Measurements from ENCODE around the gene ST14.

ST14 gene

GRCh38 chr11:130114726-130115125 lies 44.9 kb upstream of the ST14 start:
- no peak for TF ChIP-seq SIN3A (IDR thresholded peaks at IDR 0.05; ENCODE audit: borderline replicate concordance, insufficient read depth, low read length)
- TF ChIP-seq TAF1 (IDR thresholded peaks at IDR 0.05; ENCODE audit: borderline replicate concordance, insufficient read depth, low read length): no peak
- TF ChIP-seq POLR2AphosphoS5 (IDR thresholded peaks at IDR 0.05; ENCODE audit: low read depth, low read length): no peak

GRCh38 chr11:130115218-130115617 lies 44.4 kb upstream of the ST14 start:
- no peak for TF ChIP-seq FOXP2 (optimal IDR thresholded peaks at IDR 0.05; ENCODE audit: borderline replicate concordance, extremely low read depth, extremely low read length, insufficient read depth)
- no peak for TF ChIP-seq SIN3A (IDR thresholded peaks at IDR 0.05; ENCODE audit: borderline replicate concordance, insufficient read depth, low read length)
- no peak for TF ChIP-seq TAF1 (IDR thresholded peaks at IDR 0.05; ENCODE audit: borderline replicate concordance, insufficient read depth, low read length)
- TF ChIP-seq POLR2AphosphoS5 (IDR thresholded peaks at IDR 0.05; ENCODE audit: low read depth, low read length): no peak
- TF ChIP-seq REST (IDR thresholded peaks at IDR 0.05; ENCODE audit: insufficient read depth in 1 of 2, low read depth in 2 of 2, low read length in 2 of 2): no peak

GRCh38 chr11:130118165-130118564 lies 41.4 kb upstream of the ST14 start:
- no peak for TF ChIP-seq SIN3A (IDR thresholded peaks at IDR 0.05; ENCODE audit: borderline replicate concordance, insufficient read depth, low read length)
- no peak for TF ChIP-seq POLR2AphosphoS5 (IDR thresholded peaks at IDR 0.05; ENCODE audit: low read depth, low read length)
- no peak for TF ChIP-seq REST (IDR thresholded peaks at IDR 0.05; ENCODE audit: insufficient read depth in 1 of 2, low read depth in 2 of 2, low read length in 2 of 2)
- TF ChIP-seq FOXP2 (optimal IDR thresholded peaks at IDR 0.05; ENCODE audit: borderline replicate concordance, extremely low read depth, extremely low read length, insufficient read depth): no peak
- no peak for TF ChIP-seq TAF1 (IDR thresholded peaks at IDR 0.05; ENCODE audit: borderline replicate concordance, insufficient read depth, low read length)

GRCh38 chr11:130118636-130119387 lies 40.8 kb upstream of the ST14 start:
- TF ChIP-seq REST (IDR thresholded peaks at IDR 0.05; ENCODE audit: insufficient read depth in 1 of 2, low read depth in 2 of 2, low read length in 2 of 2): no peak
- no peak for TF ChIP-seq SIN3A (IDR thresholded peaks at IDR 0.05; ENCODE audit: borderline replicate concordance, insufficient read depth, low read length)
- TF ChIP-seq POLR2AphosphoS5 (IDR thresholded peaks at IDR 0.05; ENCODE audit: low read depth, low read length): no peak
- no peak for TF ChIP-seq TAF1 (IDR thresholded peaks at IDR 0.05; ENCODE audit: borderline replicate concordance, insufficient read depth, low read length)
- TF ChIP-seq FOXP2 (optimal IDR thresholded peaks at IDR 0.05; ENCODE audit: borderline replicate concordance, extremely low read depth, extremely low read length, insufficient read depth): no peak

- TF ChIP-seq TAF1 (IDR thresholded peaks at IDR 0.05; ENCODE audit: borderline replicate concordance, insufficient read depth, low read length) (no peak), SIN3A (IDR thresholded peaks at IDR 0.05; ENCODE audit: borderline replicate concordance, insufficient read depth, low read length) (no peak), POLR2AphosphoS5 (IDR thresholded peaks at IDR 0.05; ENCODE audit: low read depth, low read length) (no peak), FOXP2 (optimal IDR thresholded peaks at IDR 0.05; ENCODE audit: borderline replicate concordance, extremely low read depth, extremely low read length, insufficient read depth) (no peak), REST (IDR thresholded peaks at IDR 0.05; ENCODE audit: insufficient read depth in 1 of 2, low read depth in 2 of 2, low read length in 2 of 2) (no peak)
Observed at GRCh38 chr11:130120045-130120444, 39.5 kb upstream of the ST14 start.
